ENCODE measurements around the gene PARVB.

PARVB gene

GRCh38 chr22:44057401-44057987 is 33.4 kb downstream of the PARVB start:
- H3K4me1 ChIP-seq: no peaks in the 10 kb centered on the region
- H3K4me3 ChIP-seq (ENCODE audit: low read depth, low read length): no peak overlapping the region
- H3K27me3 ChIP-seq: no peaks in the 10 kb centered on the region
- no peak for DNase-seq
- TF ChIP-seq, protein P1, sequence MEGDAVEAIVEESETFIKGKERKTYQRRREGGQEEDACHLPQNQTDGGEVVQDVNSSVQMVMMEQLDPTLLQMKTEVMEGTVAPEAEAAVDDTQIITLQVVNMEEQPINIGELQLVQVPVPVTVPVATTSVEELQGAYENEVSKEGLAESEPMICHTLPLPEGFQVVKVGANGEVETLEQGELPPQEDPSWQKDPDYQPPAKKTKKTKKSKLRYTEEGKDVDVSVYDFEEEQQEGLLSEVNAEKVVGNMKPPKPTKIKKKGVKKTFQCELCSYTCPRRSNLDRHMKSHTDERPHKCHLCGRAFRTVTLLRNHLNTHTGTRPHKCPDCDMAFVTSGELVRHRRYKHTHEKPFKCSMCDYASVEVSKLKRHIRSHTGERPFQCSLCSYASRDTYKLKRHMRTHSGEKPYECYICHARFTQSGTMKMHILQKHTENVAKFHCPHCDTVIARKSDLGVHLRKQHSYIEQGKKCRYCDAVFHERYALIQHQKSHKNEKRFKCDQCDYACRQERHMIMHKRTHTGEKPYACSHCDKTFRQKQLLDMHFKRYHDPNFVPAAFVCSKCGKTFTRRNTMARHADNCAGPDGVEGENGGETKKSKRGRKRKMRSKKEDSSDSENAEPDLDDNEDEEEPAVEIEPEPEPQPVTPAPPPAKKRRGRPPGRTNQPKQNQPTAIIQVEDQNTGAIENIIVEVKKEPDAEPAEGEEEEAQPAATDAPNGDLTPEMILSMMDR (IDR thresholded peaks at IDR 0.05; ENCODE audit: low read depth, low read length): no peak
- no peaks in the 10 kb centered on the region for H3K36me3 ChIP-seq
- H3K9me3 ChIP-seq: no peaks in the 10 kb centered on the region

DNA sequence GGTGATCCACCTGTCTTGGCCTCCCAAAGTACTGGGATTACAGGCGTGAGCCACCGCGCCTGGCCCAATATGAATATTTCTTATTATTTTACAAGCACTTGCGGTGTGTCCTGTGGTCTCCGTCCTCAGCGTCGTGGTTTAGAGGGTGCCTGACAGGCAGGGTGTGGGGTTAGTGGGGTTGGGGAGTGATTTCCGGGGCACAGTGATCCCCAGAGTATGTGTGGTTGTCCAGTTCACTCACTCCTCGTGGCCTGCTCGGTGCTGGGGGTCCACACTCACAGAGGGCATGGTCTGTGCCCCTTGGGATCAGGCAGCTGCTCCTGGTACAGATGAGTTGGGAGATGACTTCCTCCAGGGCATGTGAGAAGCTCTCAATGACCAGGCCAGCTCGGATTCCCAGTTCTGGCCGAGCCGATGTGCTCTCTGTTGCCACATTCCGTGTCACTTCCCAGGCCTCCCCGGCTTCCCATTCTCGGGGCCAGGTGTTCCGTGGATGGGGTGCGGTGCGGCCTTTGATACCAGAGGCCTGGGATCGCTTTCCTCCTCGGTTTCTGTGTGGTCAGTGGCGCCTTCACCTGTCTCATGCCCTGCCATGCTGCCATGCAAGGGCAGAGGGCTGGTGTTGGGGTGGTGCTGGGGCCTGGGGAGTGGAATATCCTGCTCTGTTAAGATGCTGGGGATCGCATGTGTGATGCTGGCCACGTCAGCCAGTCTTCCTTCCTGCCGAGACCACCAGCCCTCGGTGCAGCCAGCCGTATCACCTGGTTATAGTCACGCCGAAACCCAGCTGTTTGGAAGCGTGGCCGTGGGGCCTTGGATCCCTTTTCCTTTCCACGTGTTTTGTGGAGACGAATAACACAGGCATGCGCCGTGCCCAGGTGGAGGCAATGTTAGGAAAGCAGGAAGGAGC is 39.6 kb downstream of the PARVB start:
- H3K36me3 ChIP-seq: no peaks in the 10 kb centered on the region
- DNase-seq: no peak
- TF ChIP-seq, protein P1 (IDR thresholded peaks at IDR 0.05; ENCODE audit: low read depth, low read length): no peak
- H3K9me3 ChIP-seq: no peaks in the 10 kb centered on the region
- H3K27me3 ChIP-seq: no peaks in the 10 kb centered on the region
- H3K4me1 ChIP-seq: no peaks in the 10 kb centered on the region
- H3K4me3 ChIP-seq (ENCODE audit: low read depth, low read length): no peak overlapping the region

DNA sequence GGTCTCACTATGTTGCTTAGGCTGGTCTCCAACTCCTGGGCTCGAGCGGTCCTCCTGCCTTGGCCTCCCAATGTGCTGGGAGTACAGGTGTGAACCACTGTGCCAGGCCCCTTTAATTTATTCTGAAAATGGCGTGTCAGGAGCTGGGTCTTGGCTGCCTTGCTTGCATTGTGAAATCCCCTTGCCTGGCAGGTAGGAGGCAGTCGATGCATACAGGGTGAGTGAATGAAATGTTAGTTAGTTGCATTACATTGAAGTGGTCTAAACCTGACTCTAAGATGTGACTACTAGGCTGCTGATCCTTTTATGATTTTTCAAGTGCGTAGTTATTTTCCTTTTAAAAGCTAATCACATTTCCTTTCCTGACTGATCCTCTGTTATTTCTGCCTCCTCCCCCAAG is 42.9 kb downstream of the PARVB start:
- H3K4me3 ChIP-seq (ENCODE audit: low read depth, low read length): no peak overlapping the region
- TF ChIP-seq, protein P1 (IDR thresholded peaks at IDR 0.05; ENCODE audit: low read depth, low read length): no peak
- H3K36me3 ChIP-seq: no peaks in the 10 kb centered on the region
- no peaks in the 10 kb centered on the region for H3K27me3 ChIP-seq
- H3K4me1 ChIP-seq: no peaks in the 10 kb centered on the region
- no peak for DNase-seq
- H3K9me3 ChIP-seq: no peaks in the 10 kb centered on the region

DNA sequence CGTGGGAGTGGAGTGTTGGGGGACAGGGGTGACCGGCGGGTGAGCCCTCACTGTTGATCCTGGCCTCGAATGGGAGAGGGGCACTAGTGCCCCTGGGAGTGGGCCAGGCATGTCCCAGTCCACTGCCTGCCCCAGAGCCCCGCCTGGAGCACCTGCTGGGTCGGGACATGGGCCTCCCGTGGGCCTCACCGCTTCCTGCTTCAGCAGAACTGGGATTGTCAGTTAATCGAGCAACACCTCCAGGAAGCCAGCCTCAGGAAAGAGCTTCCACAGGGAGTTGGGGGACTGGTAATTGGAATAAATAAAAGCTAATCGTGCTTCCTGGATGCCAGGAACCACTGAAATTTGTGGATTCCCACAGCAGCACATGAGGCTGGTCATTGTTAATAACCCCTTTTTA is 43.8 kb downstream of the PARVB start:
- no peak overlapping the region for H3K4me3 ChIP-seq (ENCODE audit: low read depth, low read length)
- no peaks in the 10 kb centered on the region for H3K4me1 ChIP-seq
- no peaks in the 10 kb centered on the region for H3K36me3 ChIP-seq
- no peaks in the 10 kb centered on the region for H3K27me3 ChIP-seq
- no peak for DNase-seq
- H3K9me3 ChIP-seq: no peaks in the 10 kb centered on the region
- TF ChIP-seq, protein P1 (IDR thresholded peaks at IDR 0.05; ENCODE audit: low read depth, low read length): no peak

GRCh38 chr22:44068422-44069191 is 44.5 kb downstream of the PARVB start:
- H3K36me3 ChIP-seq: no peaks in the 10 kb centered on the region
- no peak overlapping the region for H3K4me3 ChIP-seq (ENCODE audit: low read depth, low read length)
- DNase-seq: no peak
- H3K4me1 ChIP-seq: no peaks in the 10 kb centered on the region
- no peaks in the 10 kb centered on the region for H3K9me3 ChIP-seq
- TF ChIP-seq, protein P1 (IDR thresholded peaks at IDR 0.05; ENCODE audit: low read depth, low read length): no peak
- H3K27me3 ChIP-seq: no peaks in the 10 kb centered on the region
